Sigmoid colon (tissue), 3 donors: ENCODE results near the gene TAAR2.

Experiments
- CTCF ChIP-seq, 4 experiments: fragments of 450-650 bp in 3 of 4; fragments of 200-600 bp in 1 of 4; IDR thresholded peaks; one replicate each; pipeline ENCODE4 v1.5.1; 2016 to 2019; ENCODE audit warnings: antibody characterized with exemption in 4 of 4, mild to moderate bottlenecking in 3 of 4, moderate library complexity in 2 of 4
- POLR2A ChIP-seq, 2 donors: fragments of 450-650 bp; IDR thresholded peaks; one replicate each; pipeline ENCODE4 v1.6.1; 2016; ENCODE audit warnings: antibody characterized with exemption in 2 of 2, mild to moderate bottlenecking in 2 of 2, moderate library complexity in 2 of 2

- TF ChIP-seq POLR2A (IDR thresholded peaks at IDR 0.05) (no peak), CTCF (IDR thresholded peaks at IDR 0.05) (peak in 2 of 4 experiments; percentile 26 to 32)
Observed at GRCh38 chr6:132669690-132670291, 45.7 kb upstream of the TAAR2 start.
